Kidney (tissue), 14 donors: Measurements from ENCODE around the gene PLEKHD1. TPM values are rescaled to one million over a fixed set of nuclear protein-coding genes. Genes with fewer than 3 reads are reported as not detected.

Experiments used
- DNase-seq, 5 donors: peaks; one replicate each; pipeline ENCODE4 v3.0.0-alpha.2; 2013 to 2020
- FAIRE-seq: peaks from 2 replicates; lab custom pipeline; 2012; peaks lifted over from hg19 to GRCh38; lab: Jason Lieb, UNC
- H3K27ac ChIP-seq, 2 donors: one replicate each; pipeline ENCODE4 v1.7.0; 2013; ENCODE audit warnings: low read depth in 2 of 2, low read length in 2 of 2, inconsistent platforms in 1 of 2
- H3K27me3 ChIP-seq: one replicate; pipeline ENCODE4 v1.7.1; 2013; ENCODE audit warnings: low read length, inconsistent platforms; ENCODE audit not compliant: control insufficient read depth, insufficient read depth
- H3K36me3 ChIP-seq, 3 donors: one replicate each; pipeline versions ENCODE4 v1.7.0 to v1.7.1; 2013; ENCODE audit warnings: low read length in 3 of 3, control low read depth in 1 of 3, inconsistent platforms in 1 of 3; ENCODE audit not compliant: insufficient read depth in 3 of 3, control insufficient read depth in 2 of 3
- H3K4me1 ChIP-seq, 3 donors: one replicate each; pipeline versions ENCODE4 v1.7.0 to v1.7.1; 2013; ENCODE audit warnings: low read length in 3 of 3, inconsistent platforms in 1 of 3, low read depth in 1 of 3; ENCODE audit not compliant: control insufficient read depth in 2 of 3, insufficient read depth in 2 of 3
- H3K4me3 ChIP-seq, 3 donors: one replicate each; pipeline versions ENCODE4 v1.7.0 to v1.8.1; 2013; ENCODE audit warnings: low read length in 3 of 3, control low read depth in 1 of 3, inconsistent platforms in 1 of 3
- H3K9ac ChIP-seq, 3 donors: one replicate each; pipeline versions ENCODE4 v1.7.0 to v1.7.1; 2013; ENCODE audit warnings: low read length in 3 of 3, control low read depth in 1 of 3, inconsistent platforms in 1 of 3
- H3K9me3 ChIP-seq, 3 donors: one replicate each; pipeline versions ENCODE4 v1.7.0 to v1.7.1; 2013; ENCODE audit warnings: low read length in 3 of 3, control low read depth in 1 of 3, inconsistent platforms in 1 of 3; ENCODE audit not compliant: control insufficient read depth in 2 of 3, insufficient read depth in 1 of 3
- CTCF ChIP-seq: IDR thresholded peaks from 3 replicates; pipeline ENCODE4 v1.5.1; 2012; ENCODE audit warnings: mild to moderate bottlenecking, moderate library complexity, borderline replicate concordance; ENCODE audit not compliant: insufficient read depth; ENCODE audit errors: extremely low read depth
- intact Hi-C: fragments of 100-400 bp; cut with DNase I; formaldehyde crosslinking; loops from one replicate; pipeline ENCODE4 v1.11.1; 2022
- polyA plus RNA-seq: library from polyadenylated mRNA; stranded (reverse); fragments of 350-450 nt; fragmentation: Illumina TruSeq; extraction: RNeasy Lipid Tissue Mini Kit (QIAGEN cat#74804); gene quantifications from one replicate; pipeline ENCODE4 v1.2.3, GENCODE V29; 2014; ENCODE audit warnings: low read depth, low replicate concordance; ENCODE audit not compliant: insufficient read depth
- total RNA-seq: library from RNA; stranded (reverse); fragmentation: NEBNext Ultra II Directional; extraction: Animal tissue kit (Norgen Biotek cat#: 25700); gene quantifications from one replicate; pipeline ENCODE4 v1.2.1, GENCODE V29; 2021
- donor health status: control.
- donor health status: control.
- donor health status: control.
- donor health status: control.
- donor health status: control.
- donor health status: DM: yes; HTN: yes; CAD: no.
- donor health status: Normal renal cell carcinoma (clear cell type).

Gene PLEKHD1
- total and polyA plus RNA-seq, 2 donors from 2014 or later = 0.25 to 3.4 TPM

GRCh38 chr14:69483765-69484443 lies 624 bp upstream of the PLEKHD1 start:
- Histone ChIP-seq H3K9ac (no peak overlapping the region), H3K9me3 (no peaks in the 10 kb centered on the region), H3K36me3 (no peaks in the 10 kb centered on the region), H3K27me3 (peaks cover 4% of the 10 kb centered on the region), H3K27ac (no peak overlapping the region), H3K4me1 (peaks cover 0 to 16% (median 0%) of the 10 kb centered on the region in 3 donors), H3K4me3 (peak overlapping the region in 2 of 3 donors; percentile 28 to 49)
- intact Hi-C loops = no loop called here
- TF ChIP-seq CTCF = no peak
- FAIRE-seq (no peak), DNase-seq (peak in 4 of 5 donors; percentile 81 to 84 (median 82))

GRCh38 chr14:69485315-69485660 lies 760 bp downstream of the PLEKHD1 start:
- TF ChIP-seq CTCF = no peak
- no peaks in the 10 kb centered on the region for H3K36me3 ChIP-seq
- no peak overlapping the region for H3K9ac ChIP-seq
- H3K4me1 ChIP-seq = peaks cover 0 to 16% (median 0%) of the 10 kb centered on the region in 3 donors
- H3K27me3 ChIP-seq = peaks cover 4% of the 10 kb centered on the region
- H3K9me3 ChIP-seq = no peaks in the 10 kb centered on the region
- DNase-seq (no peak), FAIRE-seq (no peak)
- intact Hi-C loops = no loop called here
- peak overlapping the region in 1 of 3 donors; percentile 49 for H3K4me3 ChIP-seq
- no peak overlapping the region for H3K27ac ChIP-seq

GRCh38 chr14:69485701-69486100 lies 1.2 kb downstream of the PLEKHD1 start:
- Histone ChIP-seq H3K9me3 (no peaks in the 10 kb centered on the region), H3K36me3 (no peaks in the 10 kb centered on the region), H3K4me3 (no peak overlapping the region), H3K9ac (no peak overlapping the region), H3K4me1 (peaks cover 0 to 16% (median 0%) of the 10 kb centered on the region in 3 donors), H3K27ac (no peak overlapping the region), H3K27me3 (peaks cover 4% of the 10 kb centered on the region)
- intact Hi-C loops = no loop called here
- no peak for DNase-seq
- TF ChIP-seq CTCF = no peak
- FAIRE-seq = no peak

- no peak for FAIRE-seq
- no peak overlapping the region for H3K4me3 ChIP-seq
- no peak overlapping the region for H3K9ac ChIP-seq
These were observed 2.7 kb downstream of the PLEKHD1 start for GRCh38 chr14:69487226-69487625.

More at GRCh38 chr14:69487226-69487625, 2.7 kb downstream of the PLEKHD1 start:
- peak in 1 of 5 donors; percentile 39 for DNase-seq
- Histone ChIP-seq H3K27ac (no peak overlapping the region), H3K27me3 (peaks cover 4% of the 10 kb centered on the region), H3K4me1 (peaks cover 0 to 11% (median 0%) of the 10 kb centered on the region in 3 donors), H3K9me3 (no peaks in the 10 kb centered on the region), H3K36me3 (no peaks in the 10 kb centered on the region)
- TF ChIP-seq CTCF = no peak
- intact Hi-C loops = no loop called here
